ENCODE results near the gene PGLYRP3.
A peak's percentile ranks its signal among the peaks of the same experiment; 100 is the strongest.

The PGLYRP3 gene

DNA sequence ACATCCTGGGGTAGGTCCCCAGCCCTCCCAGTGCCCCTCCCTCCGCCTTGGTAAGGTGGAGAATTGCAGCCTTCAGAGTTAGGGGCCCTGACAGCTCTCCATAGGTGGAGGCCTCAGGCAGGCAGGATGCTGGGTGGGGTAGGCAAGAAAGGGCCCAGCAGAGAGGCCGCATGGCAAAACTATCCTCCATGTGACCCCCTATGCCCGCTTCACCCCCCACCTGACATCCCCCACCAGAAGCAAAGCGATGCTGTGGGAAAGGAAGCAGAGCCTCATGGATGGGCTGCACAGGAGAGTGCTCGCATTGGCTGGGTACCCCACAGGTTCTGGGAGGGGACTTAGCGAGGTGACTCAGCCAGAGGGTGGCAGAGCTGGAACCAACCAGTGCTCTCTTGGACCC lies 46.5 kb upstream of the PGLYRP3 start:
- no peak overlapping the region for H3K56ac ChIP-seq (ENCODE audit: low read length)
- no peak overlapping the region for H3K23ac ChIP-seq (ENCODE audit: low read length)
- H2BK15ac ChIP-seq (replicated peaks; ENCODE audit: low read depth) = no peak overlapping the region
- H2BK5ac ChIP-seq (ENCODE audit: low read length) = no peak overlapping the region
- H4K5ac ChIP-seq (ENCODE audit: low read length) = no peak overlapping the region
- no peak overlapping the region for H4K8ac ChIP-seq (ENCODE audit: low read depth, low read length)
- H3K18ac ChIP-seq (ENCODE audit: low read length) = no peak overlapping the region
- H3K27ac ChIP-seq (ENCODE audit: low read depth, low read length) = no peak overlapping the region
- no peak overlapping the region for H3K9ac ChIP-seq (ENCODE audit: low read length)
- no peak overlapping the region for H3K4me2 ChIP-seq (ENCODE audit: low read length)
- no peaks in the 10 kb centered on the region for H3K79me2 ChIP-seq (ENCODE audit: control insufficient read depth, insufficient read depth, low read length)
- H2BK120ac ChIP-seq (ENCODE audit: low read depth, low read length) = no peak overlapping the region
- DNase-seq = no peak
- H3K79me1 ChIP-seq (ENCODE audit: low read length) = no peaks in the 10 kb centered on the region
- no peaks in the 10 kb centered on the region for H3K4me1 ChIP-seq (ENCODE audit: control insufficient read depth, low read depth, low read length)
- WGBS (ENCODE audit: extremely low coverage, insufficient coverage, low lambda C conversion rate) = no CpG with 5 or more reads among the region's 6 CpGs
- no peaks in the 10 kb centered on the region for H3K27me3 ChIP-seq (ENCODE audit: insufficient read depth, low read length, poor library complexity)
- no peak overlapping the region for H3K4me3 ChIP-seq (ENCODE audit: low read length)
- H2AK5ac ChIP-seq (ENCODE audit: low read length) = no peak overlapping the region
- H3K36me3 ChIP-seq (ENCODE audit: control insufficient read depth, insufficient read depth, low read length) = no peaks in the 10 kb centered on the region
- H3K4ac ChIP-seq (ENCODE audit: low read depth, low read length) = no peak overlapping the region

DNA sequence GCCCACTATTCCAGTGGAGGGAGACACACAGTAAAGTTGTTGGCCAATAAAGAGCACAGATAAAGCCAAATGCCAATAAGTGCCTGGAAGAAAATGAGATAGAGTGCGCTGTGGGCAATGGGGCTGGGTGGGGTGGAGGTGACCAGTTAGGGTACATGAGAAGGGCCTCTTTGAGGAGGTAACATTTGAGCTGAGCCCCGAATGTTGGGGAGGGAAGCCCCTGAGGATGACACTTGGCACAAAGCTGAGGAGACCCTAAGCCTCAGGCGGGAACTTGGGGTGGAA lies 45.9 kb upstream of the PGLYRP3 start:
- no peak overlapping the region for H3K4ac ChIP-seq (ENCODE audit: low read depth, low read length)

DNA sequence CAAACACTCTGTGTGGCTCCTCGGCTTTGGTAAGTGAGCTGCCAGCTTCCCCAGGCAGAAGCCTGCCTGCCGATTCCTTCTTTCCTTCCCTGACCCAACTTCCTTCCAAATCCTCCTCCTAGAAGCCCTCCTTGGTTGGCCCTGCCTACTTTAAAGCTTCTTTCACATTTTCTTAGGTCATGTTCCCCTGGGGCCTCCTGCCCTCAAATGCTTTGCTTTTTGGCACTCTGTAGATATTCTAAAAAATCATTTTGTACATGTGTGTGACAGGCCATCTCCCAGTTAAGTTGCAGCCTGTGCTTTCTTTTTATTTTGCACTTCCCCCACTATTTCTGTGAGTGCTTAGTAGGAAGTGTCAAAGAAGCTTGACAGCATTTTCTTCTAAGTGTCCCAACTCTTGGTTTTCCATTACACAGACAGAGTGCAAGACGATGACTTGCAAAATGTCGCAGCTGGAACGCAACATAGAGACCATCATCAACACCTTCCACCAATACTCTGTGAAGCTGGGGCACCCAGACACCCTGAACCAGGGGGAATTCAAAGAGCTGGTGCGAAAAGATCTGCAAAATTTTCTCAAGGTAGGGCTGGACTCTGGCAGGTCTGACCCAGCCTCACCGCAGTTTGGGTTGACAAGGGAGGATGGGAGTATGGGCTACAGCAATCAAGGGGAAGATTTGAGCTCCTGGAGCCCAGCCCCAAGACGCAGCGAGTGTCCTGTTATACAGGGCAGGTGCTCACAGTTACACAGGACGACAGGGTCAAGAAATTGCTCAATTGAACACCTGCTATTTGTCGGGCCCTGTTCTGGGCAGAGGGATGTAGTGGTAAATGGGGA lies 45.3 kb upstream of the PGLYRP3 start, which contains the start of gene S100A9:
Gene S100A9, plus strand, starts transcription at position 2 of the 838 bp plus-strand sequence. Its CDS starts 430 bp downstream, at position 432.
- H3K9ac ChIP-seq (ENCODE audit: low read length) = no peak within 1 kb of the TSS
- no peak within 1 kb of the TSS for H3K4me2 ChIP-seq (ENCODE audit: low read length)
- H3K36me3 ChIP-seq (ENCODE audit: control insufficient read depth, insufficient read depth, low read length) = no peaks in the 10 kb centered on the region
- no peak within 1 kb of the TSS for H2BK5ac ChIP-seq (ENCODE audit: low read length)
- no peak within 1 kb of the TSS for H3K4ac ChIP-seq (ENCODE audit: low read depth, low read length)
- H3K18ac ChIP-seq (ENCODE audit: low read length) = no peak within 1 kb of the TSS
- no peak within 1 kb of the TSS for H3K4me3 ChIP-seq (ENCODE audit: low read length)
- H3K27me3 ChIP-seq (ENCODE audit: insufficient read depth, low read length, poor library complexity) = no peaks in the 10 kb centered on the region
- no peak for DNase-seq
- H2BK15ac ChIP-seq (replicated peaks; ENCODE audit: low read depth) = no peak within 1 kb of the TSS
- no peak within 1 kb of the TSS for H3K27ac ChIP-seq (ENCODE audit: low read depth, low read length)
- no CpG with 5 or more reads among the region's 11 CpGs for WGBS (ENCODE audit: extremely low coverage, insufficient coverage, low lambda C conversion rate)
- no peak within 1 kb of the TSS for H2AK5ac ChIP-seq (ENCODE audit: low read length)
- no peak within 1 kb of the TSS for H2BK120ac ChIP-seq (ENCODE audit: low read depth, low read length)
- no peak within 1 kb of the TSS for H4K8ac ChIP-seq (ENCODE audit: low read depth, low read length)
- no peaks in the 10 kb centered on the region for H3K79me1 ChIP-seq (ENCODE audit: low read length)
- H3K4me1 ChIP-seq (ENCODE audit: control insufficient read depth, low read depth, low read length) = no peaks in the 10 kb centered on the region
- H3K79me2 ChIP-seq (ENCODE audit: control insufficient read depth, insufficient read depth, low read length) = no peaks in the 10 kb centered on the region
- peak within 1 kb of the TSS; percentile 11 for H3K56ac ChIP-seq (ENCODE audit: low read length)
- no peak within 1 kb of the TSS for H3K23ac ChIP-seq (ENCODE audit: low read length)
- H4K5ac ChIP-seq (ENCODE audit: low read length) = no peak within 1 kb of the TSS

More for the DNA sequence above, 45.9 kb upstream of the PGLYRP3 start:
- no peaks in the 10 kb centered on the region for H3K79me2 ChIP-seq (ENCODE audit: control insufficient read depth, insufficient read depth, low read length)
- no peak overlapping the region for H3K56ac ChIP-seq (ENCODE audit: low read length)
- H3K27me3 ChIP-seq (ENCODE audit: insufficient read depth, low read length, poor library complexity) = no peaks in the 10 kb centered on the region
- H3K36me3 ChIP-seq (ENCODE audit: control insufficient read depth, insufficient read depth, low read length) = no peaks in the 10 kb centered on the region
- H2BK15ac ChIP-seq (replicated peaks; ENCODE audit: low read depth) = no peak overlapping the region
- no peak overlapping the region for H4K8ac ChIP-seq (ENCODE audit: low read depth, low read length)
- H2BK5ac ChIP-seq (ENCODE audit: low read length) = no peak overlapping the region
- no CpG with 5 or more reads among the region's 3 CpGs for WGBS (ENCODE audit: extremely low coverage, insufficient coverage, low lambda C conversion rate)
- no peak overlapping the region for H3K4me2 ChIP-seq (ENCODE audit: low read length)
- no peak overlapping the region for H3K9ac ChIP-seq (ENCODE audit: low read length)
- no peaks in the 10 kb centered on the region for H3K4me1 ChIP-seq (ENCODE audit: control insufficient read depth, low read depth, low read length)
- H3K23ac ChIP-seq (ENCODE audit: low read length) = no peak overlapping the region
- no peak for DNase-seq
- no peak overlapping the region for H4K5ac ChIP-seq (ENCODE audit: low read length)
- no peak overlapping the region for H2AK5ac ChIP-seq (ENCODE audit: low read length)
- H3K27ac ChIP-seq (ENCODE audit: low read depth, low read length) = no peak overlapping the region
- no peak overlapping the region for H2BK120ac ChIP-seq (ENCODE audit: low read depth, low read length)
- no peak overlapping the region for H3K4me3 ChIP-seq (ENCODE audit: low read length)
- no peaks in the 10 kb centered on the region for H3K79me1 ChIP-seq (ENCODE audit: low read length)
- no peak overlapping the region for H3K18ac ChIP-seq (ENCODE audit: low read length)

DNA sequence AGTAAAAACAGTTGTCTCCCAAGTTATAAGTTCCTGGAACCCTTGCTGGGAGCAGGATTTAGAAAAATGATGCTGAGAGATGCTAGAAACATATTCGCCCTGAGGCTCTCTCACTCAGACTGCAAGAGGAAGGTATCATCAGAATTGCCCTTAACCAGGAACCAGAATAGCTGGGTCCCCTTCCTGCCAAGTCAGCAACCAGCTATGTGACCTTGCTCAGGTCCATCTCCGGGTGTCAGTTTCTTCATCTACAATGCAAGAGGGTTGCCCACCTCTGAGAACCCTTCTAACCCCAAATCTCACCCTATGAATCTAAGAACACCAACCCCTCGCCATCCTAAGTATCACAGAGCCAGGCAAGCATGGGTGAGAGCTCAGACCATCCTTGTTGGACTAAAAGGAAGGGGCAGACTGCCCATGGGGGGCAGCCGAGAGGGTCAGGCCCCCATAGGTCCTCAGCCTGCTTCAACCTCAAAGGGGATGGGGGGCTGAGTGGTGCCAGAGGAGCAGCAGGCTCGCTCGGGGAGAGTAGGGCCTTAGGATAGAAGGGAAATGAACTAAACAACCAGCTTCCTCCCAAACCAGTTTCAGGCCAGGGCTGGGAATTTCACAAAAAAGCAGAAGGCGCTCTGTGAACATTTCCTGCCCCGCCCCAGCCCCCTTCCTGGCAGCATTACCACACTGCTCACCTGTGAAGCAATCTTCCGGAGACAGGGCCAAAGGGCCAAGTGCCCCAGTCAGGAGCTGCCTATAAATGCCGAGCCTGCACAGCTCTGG lies 44.5 kb upstream of the PGLYRP3 start:
- no peaks in the 10 kb centered on the region for H3K79me2 ChIP-seq (ENCODE audit: control insufficient read depth, insufficient read depth, low read length)
- H2AK5ac ChIP-seq (ENCODE audit: low read length) = no peak overlapping the region
- WGBS (ENCODE audit: extremely low coverage, insufficient coverage, low lambda C conversion rate) = no CpG with 5 or more reads among the region's 10 CpGs
- H3K4ac ChIP-seq (ENCODE audit: low read depth, low read length) = no peak overlapping the region
- H2BK5ac ChIP-seq (ENCODE audit: low read length) = no peak overlapping the region
- no peaks in the 10 kb centered on the region for H3K4me1 ChIP-seq (ENCODE audit: control insufficient read depth, low read depth, low read length)
- no peak overlapping the region for H3K18ac ChIP-seq (ENCODE audit: low read length)
- no peak overlapping the region for H4K5ac ChIP-seq (ENCODE audit: low read length)
- H3K36me3 ChIP-seq (ENCODE audit: control insufficient read depth, insufficient read depth, low read length) = no peaks in the 10 kb centered on the region
- no peak overlapping the region for H3K23ac ChIP-seq (ENCODE audit: low read length)
- H3K79me1 ChIP-seq (ENCODE audit: low read length) = no peaks in the 10 kb centered on the region
- H2BK120ac ChIP-seq (ENCODE audit: low read depth, low read length) = no peak overlapping the region
- H4K8ac ChIP-seq (ENCODE audit: low read depth, low read length) = no peak overlapping the region
- no peak for DNase-seq
- H3K27ac ChIP-seq (ENCODE audit: low read depth, low read length) = no peak overlapping the region
- no peaks in the 10 kb centered on the region for H3K27me3 ChIP-seq (ENCODE audit: insufficient read depth, low read length, poor library complexity)
- no peak overlapping the region for H2BK15ac ChIP-seq (replicated peaks; ENCODE audit: low read depth)
- H3K4me3 ChIP-seq (ENCODE audit: low read length) = no peak overlapping the region
- no peak overlapping the region for H3K56ac ChIP-seq (ENCODE audit: low read length)
- H3K9ac ChIP-seq (ENCODE audit: low read length) = no peak overlapping the region
- no peak overlapping the region for H3K4me2 ChIP-seq (ENCODE audit: low read length)

DNA sequence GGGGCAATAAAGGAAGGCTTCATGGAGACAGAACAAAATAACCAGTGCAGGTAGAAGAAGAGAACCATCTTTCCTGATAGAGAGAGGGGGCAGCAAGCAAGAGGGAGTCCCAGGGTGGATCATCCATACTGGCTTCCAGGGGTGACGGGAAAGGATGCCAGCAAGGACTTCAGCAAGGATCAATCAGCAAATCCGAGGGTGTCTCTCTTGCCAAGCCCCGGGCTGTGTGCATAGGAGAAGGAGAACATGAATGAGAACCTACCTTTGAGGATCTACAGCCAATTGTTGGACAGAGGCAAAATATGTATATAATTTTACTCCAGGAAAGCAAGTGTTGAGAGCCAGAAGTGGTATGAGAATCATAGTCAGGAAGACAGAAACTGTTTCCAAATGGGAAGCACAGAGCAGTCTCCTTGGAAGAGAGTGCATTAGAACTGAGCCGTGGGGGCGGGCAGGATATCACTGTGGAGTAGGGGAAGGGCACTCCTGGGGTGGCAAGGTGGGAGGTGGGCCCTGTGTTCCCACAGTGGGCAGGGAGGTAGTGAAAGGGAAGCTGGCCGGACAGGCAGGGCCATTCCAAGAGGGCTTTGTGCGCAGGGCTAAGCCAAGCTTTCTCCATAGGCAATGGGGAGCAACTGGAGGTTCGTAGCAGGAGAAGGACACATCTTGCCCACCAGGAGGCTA lies 43.8 kb upstream of the PGLYRP3 start:
- H3K36me3 ChIP-seq (ENCODE audit: control insufficient read depth, insufficient read depth, low read length) = no peaks in the 10 kb centered on the region
- H3K79me1 ChIP-seq (ENCODE audit: low read length) = no peaks in the 10 kb centered on the region
- no peak overlapping the region for H4K5ac ChIP-seq (ENCODE audit: low read length)
- no peak overlapping the region for H3K9ac ChIP-seq (ENCODE audit: low read length)
- H2AK5ac ChIP-seq (ENCODE audit: low read length) = no peak overlapping the region
- H2BK120ac ChIP-seq (ENCODE audit: low read depth, low read length) = no peak overlapping the region
- no peak overlapping the region for H3K27ac ChIP-seq (ENCODE audit: low read depth, low read length)
- no peak overlapping the region for H2BK5ac ChIP-seq (ENCODE audit: low read length)
- WGBS (ENCODE audit: extremely low coverage, insufficient coverage, low lambda C conversion rate) = no CpG with 5 or more reads among the region's 8 CpGs
- H3K4ac ChIP-seq (ENCODE audit: low read depth, low read length) = no peak overlapping the region
- no peak for DNase-seq
- no peaks in the 10 kb centered on the region for H3K4me1 ChIP-seq (ENCODE audit: control insufficient read depth, low read depth, low read length)
- H3K27me3 ChIP-seq (ENCODE audit: insufficient read depth, low read length, poor library complexity) = no peaks in the 10 kb centered on the region
- no peak overlapping the region for H2BK15ac ChIP-seq (replicated peaks; ENCODE audit: low read depth)
- no peak overlapping the region for H3K23ac ChIP-seq (ENCODE audit: low read length)
- H3K4me3 ChIP-seq (ENCODE audit: low read length) = no peak overlapping the region
- H3K18ac ChIP-seq (ENCODE audit: low read length) = no peak overlapping the region
- H3K56ac ChIP-seq (ENCODE audit: low read length) = peak overlapping the region; percentile 11
- no peak overlapping the region for H4K8ac ChIP-seq (ENCODE audit: low read depth, low read length)
- no peak overlapping the region for H3K4me2 ChIP-seq (ENCODE audit: low read length)
- no peaks in the 10 kb centered on the region for H3K79me2 ChIP-seq (ENCODE audit: control insufficient read depth, insufficient read depth, low read length)

Measured in mesendoderm (in vitro differentiated cells).